Epidermal melanocyte (primary cell): Measurements from ENCODE around the gene ONECUT3.
"Not testable (repeated sequence)": the region's sequence is repeated elsewhere in the genome, so short reads cannot be mapped to it uniquely, and the experiment has no call there.

ENCODE experiments used
- DNase-seq: peaks from one replicate; pipeline ENCODE4 v3.0.0; 2011; ENCODE audit warnings: low spot score; ENCODE audit not compliant: insufficient read length

The ONECUT3 gene

GRCh38 chr19:1755467-1756171 is 2.3 kb downstream of the ONECUT3 start:
- no peak for DNase-seq

DNA sequence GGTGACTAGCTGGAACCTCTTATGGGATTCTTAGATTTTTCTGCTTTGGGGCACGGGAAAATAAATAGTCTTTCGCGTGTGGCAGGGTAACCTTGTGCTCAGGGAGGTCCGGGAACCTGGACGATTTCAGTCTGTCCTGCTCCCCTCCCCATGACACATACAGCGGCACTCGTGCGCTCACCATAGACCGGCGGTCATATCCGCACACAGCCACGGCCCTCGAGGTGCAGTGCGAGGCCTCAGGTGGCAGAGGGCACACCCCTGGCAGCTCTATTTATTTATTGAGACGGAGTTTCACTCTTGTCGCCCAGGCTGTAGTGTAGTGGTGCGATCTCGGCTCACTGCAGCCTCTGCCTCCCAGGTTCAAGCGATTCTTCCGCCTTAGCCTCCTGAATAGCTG is 3.0 kb downstream of the ONECUT3 start:
- no peak for DNase-seq

DNA sequence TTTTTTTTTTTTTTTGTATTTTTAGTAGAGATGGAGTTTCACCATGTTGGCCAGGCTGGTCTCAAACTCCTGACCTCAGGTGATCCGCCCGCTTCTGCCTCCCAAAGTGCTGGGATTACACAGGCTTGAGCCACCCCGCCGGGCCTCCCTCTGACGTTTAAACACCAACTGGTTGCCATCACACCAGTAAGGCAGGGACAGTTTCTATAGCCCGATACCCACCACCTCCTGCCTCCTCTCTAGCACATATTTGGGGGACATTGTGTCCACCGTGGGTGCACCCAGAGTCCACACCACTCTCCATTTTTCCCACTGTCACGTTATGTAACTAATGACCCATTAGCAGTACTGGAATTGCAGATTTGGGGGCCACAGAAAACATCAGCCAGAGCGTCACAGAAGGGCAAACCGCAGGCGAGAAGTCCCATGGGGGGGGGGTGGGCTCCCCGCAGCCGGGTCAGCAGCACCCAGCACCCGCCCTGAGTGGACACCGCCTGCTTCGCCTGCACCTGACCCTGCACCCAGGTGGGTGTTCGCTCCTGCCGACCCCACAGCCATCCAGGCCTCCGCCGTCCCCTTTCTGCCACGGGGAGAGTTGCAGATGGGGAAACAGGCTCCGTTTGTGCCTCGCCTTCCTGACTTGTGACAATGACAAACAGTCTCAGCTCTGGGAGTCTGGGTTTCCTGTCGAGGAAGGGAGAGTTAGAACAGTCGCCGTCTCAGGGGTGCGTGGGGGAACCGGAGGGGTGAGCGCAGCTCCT is 3.6 kb downstream of the ONECUT3 start:
- no peak for DNase-seq

- no peak for DNase-seq
Measured at GRCh38 chr19:1757468-1758230, 4.3 kb downstream of the ONECUT3 start.

DNA sequence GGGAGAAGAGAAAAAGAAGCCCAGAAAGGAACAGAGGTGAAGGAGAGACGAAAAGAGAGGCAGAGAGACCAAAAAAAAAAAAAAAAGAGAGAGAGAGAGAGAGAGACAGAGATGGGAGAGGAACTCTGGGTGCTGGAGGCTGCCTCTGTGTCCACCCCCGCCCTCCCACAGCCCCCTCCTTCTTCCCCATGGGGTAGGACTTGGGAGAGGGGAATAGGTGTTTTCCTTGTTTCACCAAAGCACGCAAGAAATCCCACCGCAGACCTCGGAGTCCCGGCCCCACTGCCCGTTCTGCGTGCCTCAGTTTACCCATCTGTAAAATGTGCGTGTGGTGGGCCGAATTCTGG is 4.9 kb downstream of the ONECUT3 start:
- DNase-seq: no peak

DNA sequence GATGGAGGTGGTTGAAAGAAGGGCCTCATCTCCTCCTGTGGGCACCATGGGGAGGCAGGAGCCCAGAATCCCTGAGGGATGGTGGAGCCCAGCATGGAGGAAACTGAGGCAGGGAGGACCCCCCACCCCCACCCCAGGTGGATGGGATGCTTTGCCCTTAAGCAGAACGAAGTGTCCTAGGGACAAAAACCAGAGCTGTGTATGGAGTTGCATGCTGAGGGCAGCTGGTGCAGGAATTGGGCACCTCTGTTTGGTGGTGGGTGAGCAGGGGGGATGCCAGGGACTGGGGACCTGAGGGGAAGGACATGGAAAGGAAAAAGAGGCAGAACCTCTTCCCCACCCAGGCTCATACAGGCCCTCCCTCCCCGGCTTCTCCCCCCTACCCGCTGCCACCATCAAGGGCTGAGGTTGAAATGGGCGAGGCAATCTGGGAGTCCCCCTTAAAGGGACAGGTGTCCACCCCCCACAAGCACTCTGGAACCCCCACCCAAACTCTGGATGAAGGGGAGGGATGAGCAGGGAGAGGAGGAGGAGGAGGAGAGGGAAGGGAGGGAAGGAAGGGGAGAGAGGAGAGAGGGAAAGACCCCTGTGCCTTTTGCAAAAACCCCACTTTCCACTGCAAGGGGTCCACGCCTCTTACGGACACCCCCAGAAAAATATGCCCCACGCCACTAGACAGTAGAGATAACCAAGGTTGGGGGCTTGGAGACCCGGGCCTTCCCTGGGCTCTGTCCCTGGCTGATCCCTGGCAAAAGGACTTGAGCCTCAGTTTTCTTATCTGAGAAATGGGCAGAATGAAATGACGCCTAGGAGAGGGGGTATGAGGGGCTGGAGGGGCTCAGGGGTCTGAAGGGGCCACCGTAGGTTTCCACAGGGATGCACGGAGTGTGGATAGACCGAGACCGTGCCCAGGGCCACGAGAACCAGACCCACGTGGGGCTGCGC is 5.9 kb downstream of the ONECUT3 start:
- no peak for DNase-seq

DNA sequence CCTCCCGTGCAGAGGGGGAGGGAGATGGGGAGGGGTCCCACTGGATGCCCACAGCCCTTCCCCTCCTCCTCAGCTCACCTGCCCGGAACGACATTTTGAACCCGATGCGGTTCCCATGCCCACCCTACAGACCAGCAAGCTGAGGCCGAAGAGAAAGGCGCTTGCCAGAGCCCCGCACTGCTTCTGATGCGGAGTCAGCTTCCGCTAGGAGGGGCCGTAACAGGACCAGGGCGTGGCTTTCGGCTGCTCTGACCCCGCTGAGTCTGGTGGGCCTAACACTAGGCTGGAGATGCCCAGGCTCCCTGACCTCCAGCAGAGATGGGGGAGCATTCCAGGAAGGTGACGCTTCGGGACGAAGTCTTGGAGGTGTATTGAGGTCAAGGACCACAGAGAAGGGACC is 6.7 kb downstream of the ONECUT3 start:
- no peak for DNase-seq

DNA sequence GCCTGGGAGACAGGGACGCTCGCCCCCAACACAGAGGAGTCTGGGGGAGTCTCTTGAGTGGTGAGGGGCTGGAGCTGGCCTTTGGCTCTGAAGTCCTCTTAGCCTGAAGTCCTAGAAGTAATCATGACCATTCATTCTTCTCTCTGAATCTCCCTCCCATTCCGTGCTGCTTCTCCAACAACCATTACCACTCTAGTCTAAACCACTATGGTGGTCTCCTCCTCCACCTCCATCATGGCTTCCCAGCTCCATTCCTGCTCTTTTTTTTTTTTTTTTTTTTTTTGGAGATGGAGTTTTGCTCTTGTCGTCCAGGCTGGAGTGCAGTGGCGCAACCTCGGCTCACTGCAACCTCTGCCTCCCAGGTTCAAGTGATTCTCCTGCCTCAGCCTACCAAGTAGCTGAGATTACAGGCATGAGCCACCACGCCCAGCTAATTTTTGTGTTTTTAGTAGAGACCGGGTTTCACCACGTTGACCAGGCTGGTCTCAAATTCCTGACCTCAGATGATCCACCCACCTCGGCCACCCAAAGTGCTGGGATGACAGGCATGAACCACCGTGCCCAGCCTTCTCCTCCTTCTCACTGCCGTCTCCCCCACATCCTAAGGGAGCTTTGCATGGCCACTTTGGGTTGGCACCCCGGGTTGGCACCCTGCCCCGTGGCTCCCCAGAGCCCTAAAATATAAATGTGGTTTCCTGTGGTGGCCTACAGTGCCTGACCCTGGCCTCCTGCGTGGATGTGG is 7.7 kb downstream of the ONECUT3 start:
- not testable (repeated sequence) for DNase-seq

DNA sequence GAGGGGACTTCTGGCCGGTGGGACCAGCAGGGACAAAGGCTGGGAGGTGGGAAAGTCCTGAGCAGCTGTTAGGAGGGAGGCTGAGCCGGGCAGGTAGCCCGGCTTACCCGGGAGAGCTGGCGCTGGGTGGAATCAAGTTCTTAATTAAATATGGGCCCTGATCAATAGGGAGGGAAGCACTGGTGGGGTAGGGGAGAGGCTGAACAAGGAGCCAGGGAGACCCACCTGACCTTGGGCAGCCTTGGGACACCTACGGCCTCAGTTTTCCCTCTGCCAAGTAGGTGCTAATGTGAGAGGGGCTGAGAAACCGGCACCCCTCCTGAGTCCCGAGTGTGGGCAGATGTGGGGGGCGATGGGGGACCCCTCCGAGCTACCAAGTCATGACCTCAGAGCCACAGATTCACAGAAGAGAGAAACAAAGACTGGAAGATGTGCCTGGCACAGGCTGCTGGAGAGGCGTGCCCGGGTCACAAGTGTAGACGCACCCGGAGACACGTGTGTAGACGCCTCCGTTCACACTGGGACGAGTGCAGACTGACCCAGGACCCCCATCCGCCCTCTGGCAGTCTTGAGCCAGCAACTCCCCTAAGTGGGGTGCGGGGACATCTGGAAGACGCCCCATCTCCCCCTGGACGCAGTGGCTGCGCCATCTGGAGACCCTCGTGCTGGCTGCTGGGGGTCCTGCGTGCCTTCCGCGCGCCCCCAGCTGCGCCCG is 8.4 kb downstream of the ONECUT3 start:
- DNase-seq: no peak

DNA sequence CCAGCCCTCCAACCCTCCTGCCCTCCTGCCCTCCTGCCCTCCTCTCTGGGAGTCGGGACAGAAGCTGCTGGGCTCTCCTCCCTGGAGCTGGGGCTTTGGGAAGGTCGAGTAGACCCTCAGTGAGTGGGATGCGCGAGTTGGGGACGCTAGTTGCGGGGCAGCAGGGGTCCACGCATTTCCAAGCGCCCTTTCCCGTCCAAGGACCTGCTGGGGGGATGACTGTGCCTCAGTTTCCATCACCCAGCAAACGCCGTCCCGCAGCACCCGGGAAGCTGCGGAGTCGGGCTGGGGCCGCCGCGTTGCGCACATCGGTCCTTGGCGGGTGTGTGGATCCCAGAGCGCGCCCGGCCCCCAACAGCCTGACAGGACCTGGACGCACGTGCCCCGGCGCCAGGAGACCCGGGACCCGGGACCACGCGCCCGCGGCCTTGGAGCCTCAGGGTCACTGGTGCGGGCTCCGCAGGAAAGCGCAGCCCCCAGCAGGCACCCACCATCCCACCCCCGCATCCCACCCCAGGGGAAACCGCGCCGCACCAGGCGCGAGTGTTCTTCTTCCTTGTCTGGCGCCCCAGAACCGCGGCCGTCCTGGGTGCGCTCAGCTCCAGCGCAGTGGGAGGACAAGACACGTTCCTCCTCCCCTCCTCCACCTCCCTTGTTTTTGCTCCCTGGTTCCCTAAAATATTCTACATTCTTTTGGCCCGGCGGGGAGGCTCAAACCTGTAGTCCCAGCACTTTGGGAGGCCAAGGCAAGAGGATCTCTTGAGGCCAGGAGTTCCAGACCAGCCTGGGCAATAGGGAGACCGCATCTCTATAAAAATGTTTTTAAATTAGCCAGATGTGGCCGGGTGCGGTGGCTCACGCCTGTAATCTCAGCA is 9.2 kb downstream of the ONECUT3 start:
- no peak for DNase-seq

DNA sequence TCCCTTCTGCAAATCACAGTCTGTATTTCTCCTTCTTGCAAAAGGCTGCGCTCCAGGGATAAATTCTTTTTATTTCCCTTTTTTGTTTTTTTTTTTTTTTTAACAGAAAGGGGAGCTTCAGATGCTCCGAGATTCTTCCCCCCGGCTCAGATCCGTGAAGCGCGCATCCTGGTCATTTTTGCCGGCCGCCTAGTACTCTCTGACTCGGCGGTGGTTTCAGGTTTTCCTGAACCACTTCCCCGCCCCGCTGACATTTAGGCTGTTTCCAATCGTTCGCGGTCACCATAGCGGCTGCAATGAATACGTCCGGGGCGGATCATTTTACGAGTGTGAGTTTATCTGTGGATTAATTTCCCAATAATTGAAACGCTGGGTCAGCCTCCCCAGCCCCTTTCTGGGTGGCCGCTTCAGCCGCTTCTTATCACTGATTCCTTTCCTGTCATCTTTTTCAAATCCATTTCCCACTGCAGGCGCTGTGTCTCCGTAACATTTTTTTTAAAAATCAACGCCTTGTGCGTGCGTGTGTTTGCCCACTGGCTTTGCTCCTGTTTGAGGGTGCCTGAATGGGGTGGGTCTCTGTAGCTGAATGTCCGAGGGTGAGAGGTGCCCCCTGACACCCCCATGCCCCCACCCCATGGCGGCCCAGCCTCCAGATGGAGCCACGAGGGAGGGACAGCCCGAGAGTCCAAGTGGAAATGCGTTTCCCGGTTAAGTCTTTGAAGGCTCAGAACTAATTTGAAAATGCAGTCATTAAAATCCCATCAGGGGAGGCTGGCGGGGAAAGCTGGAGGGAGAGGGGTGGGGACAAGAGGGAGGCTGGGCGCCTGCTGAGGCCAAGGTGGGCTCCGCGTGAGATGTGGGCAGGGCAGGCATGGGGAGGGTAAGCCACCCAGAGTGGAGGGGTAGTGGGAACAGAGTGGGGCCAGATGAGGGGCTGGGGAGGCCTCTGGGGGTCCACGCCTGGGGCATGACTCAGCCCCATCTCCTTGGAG is 10.6 kb downstream of the ONECUT3 start:
- DNase-seq: no peak

DNA sequence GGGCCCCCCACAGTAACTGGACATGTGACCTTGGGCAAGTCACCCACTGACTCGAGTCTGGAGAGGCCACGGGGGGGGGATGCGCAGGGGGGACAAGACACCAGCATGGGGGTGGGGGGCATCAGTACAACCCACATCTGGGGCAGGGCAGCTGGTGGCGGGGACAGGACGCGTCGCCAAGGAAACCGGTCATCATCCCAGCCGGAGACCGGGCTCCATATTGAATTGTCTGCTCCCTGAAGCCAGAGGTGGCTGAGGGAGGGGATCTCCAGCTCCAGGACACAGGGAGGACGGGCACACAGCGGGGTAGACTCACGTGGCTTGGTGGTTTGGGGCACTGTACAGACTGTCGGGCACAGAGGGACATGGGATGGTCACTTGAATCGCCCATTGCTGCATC is 11.4 kb downstream of the ONECUT3 start:
- DNase-seq: no peak

DNA sequence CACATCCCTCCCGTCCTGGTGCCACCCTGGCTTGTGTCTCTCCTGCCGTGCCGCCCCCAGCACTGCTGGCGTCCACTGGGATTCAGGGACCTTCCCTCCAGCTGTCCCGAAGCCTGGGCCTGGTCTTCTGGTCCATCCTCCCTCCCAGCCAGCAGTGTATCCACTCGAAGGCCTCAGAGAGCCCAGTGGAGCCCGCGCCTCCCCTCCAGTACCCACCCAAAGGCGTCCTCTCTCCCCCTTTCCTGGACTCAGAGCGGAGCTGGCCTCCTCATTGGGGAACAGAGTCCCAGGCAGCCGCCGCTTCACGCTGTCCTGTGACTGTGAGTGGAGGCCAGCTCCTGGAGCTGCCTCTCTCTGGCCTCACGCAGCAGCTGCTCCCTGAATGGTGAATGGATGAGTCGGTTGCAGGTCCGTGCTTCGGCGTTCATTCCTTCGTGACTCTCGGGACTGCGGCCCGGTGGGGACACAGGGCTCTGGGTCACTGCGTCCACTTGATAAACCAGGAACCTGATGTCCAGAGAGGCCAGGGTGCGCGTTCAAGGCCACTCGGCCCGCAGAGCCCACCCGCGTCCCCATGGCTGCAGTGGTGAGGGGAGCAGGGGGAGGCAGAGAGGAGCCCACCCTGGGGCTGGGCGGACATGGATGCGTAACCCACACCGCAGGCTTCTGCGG is 12.1 kb downstream of the ONECUT3 start:
- DNase-seq: no peak

GRCh38 chr19:1765904-1766799 is 12.8 kb downstream of the ONECUT3 start:
- no peak for DNase-seq

- DNase-seq: no peak
Measured at GRCh38 chr19:1766800-1767352, 13.6 kb downstream of the ONECUT3 start.

DNA sequence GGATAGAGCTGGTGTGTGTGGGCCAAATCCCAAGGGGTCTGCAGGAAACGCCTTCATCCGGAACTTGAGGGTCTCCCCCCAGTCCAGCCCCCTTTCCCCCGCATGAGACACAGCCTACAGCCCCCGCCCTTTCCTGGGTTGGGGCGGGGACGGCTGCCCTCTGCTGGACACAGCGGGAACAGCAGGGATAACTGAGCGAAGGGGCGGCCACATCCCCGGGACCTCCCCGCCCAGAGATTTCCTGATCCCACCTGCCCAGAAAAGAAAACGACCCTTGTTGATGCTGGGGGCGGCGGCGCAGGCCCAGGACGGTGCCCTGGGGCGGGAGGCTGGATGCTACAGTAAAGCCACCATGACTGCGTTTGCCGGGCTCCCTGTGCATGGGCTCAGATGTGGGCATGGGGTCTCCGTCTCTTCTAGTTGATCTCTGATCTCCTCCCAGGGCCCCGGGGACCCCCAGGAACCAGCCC is 14.2 kb downstream of the ONECUT3 start:
- DNase-seq: peak; percentile 95
